ENCODE results near the gene ETV1.

The ETV1 gene

GRCh38 chr7:13965077-13965476, 24.4 kb downstream of the ETV1 start:
- no peak for ATAC-seq
- Mint-ChIP-seq H3K4me1 (no peaks in the 10 kb centered on the region), H3K27me3 (no peaks in the 10 kb centered on the region), H3K27ac (no peak overlapping the region), H3K4me3 (no peak overlapping the region), H3K9me3 (peaks cover under 1% of the 10 kb centered on the region), H3K36me3 (no peaks in the 10 kb centered on the region)

DNA sequence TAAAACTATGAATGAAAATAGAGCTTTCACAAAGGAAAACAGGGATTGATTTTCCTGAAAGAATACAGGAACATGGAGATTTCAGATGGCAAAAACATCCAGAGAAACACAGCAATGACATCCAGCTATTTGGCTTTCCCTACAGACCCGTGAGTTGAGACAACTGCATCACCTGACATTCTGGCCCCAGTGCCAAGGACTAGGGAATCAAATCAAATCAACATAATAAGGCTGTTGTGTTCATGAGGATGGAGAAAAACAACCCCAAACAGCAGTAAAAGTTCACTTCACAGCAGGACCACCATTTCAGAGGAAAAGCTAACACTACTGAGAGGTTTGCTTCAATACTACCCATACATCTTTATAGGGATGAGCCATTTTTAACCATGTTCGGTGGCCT, 25.5 kb downstream of the ETV1 start:
- ATAC-seq: no peak
- Mint-ChIP-seq H3K9me3 (no peaks in the 10 kb centered on the region), H3K4me3 (no peak overlapping the region), H3K4me1 (no peaks in the 10 kb centered on the region), H3K27me3 (no peaks in the 10 kb centered on the region), H3K27ac (no peak overlapping the region), H3K36me3 (no peaks in the 10 kb centered on the region)

GRCh38 chr7:13955494-13955893, 34.0 kb downstream of the ETV1 start:
- ATAC-seq: no peak
- Mint-ChIP-seq H3K27me3 (no peaks in the 10 kb centered on the region), H3K4me1 (no peaks in the 10 kb centered on the region), H3K9me3 (no peaks in the 10 kb centered on the region), H3K27ac (no peak overlapping the region), H3K4me3 (no peak overlapping the region), H3K36me3 (no peaks in the 10 kb centered on the region)

GRCh38 chr7:13953368-13953767, 36.1 kb downstream of the ETV1 start:
- ATAC-seq: no peak
- H3K36me3 Mint-ChIP-seq: no peaks in the 10 kb centered on the region
- H3K27me3 Mint-ChIP-seq: no peaks in the 10 kb centered on the region
- H3K9me3 Mint-ChIP-seq: no peaks in the 10 kb centered on the region
- no peaks in the 10 kb centered on the region for H3K4me1 Mint-ChIP-seq
- H3K27ac Mint-ChIP-seq: no peak overlapping the region
- no peak overlapping the region for H3K4me3 Mint-ChIP-seq

GRCh38 chr7:13952921-13953320, 36.5 kb downstream of the ETV1 start:
- no peak overlapping the region for H3K4me3 Mint-ChIP-seq
- no peaks in the 10 kb centered on the region for H3K4me1 Mint-ChIP-seq
- H3K9me3 Mint-ChIP-seq: no peaks in the 10 kb centered on the region
- H3K27me3 Mint-ChIP-seq: no peaks in the 10 kb centered on the region
- no peak overlapping the region for H3K27ac Mint-ChIP-seq
- H3K36me3 Mint-ChIP-seq: no peaks in the 10 kb centered on the region
- ATAC-seq: no peak

DNA sequence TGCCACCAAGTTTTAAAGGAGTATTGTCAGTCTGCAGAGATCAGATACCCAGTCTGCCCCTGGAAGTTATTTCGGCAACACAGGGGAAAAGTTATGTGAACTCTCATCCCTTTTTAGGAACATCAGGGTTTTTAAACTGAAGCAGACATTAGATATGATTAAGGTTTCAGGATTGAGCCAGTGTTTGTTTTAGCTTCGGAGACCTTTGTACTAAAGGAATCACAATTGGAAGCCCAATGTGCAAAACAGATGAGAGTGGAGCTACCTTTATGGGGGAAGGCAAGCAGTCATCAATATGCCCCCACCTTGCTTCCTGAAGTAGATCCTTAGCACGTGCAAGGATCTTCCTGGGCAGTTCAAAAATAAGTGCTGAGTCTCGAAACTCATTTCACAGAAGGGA, 39.5 kb downstream of the ETV1 start:
- Mint-ChIP-seq H3K4me3 (no peak overlapping the region), H3K27me3 (no peaks in the 10 kb centered on the region)
- no peak for ATAC-seq

GRCh38 chr7:13949445-13949844, 40.0 kb downstream of the ETV1 start:
- H3K4me3 Mint-ChIP-seq: no peak overlapping the region
- ATAC-seq: no peak
- no peaks in the 10 kb centered on the region for H3K9me3 Mint-ChIP-seq
- no peaks in the 10 kb centered on the region for H3K4me1 Mint-ChIP-seq
- no peak overlapping the region for H3K27ac Mint-ChIP-seq
- H3K36me3 Mint-ChIP-seq: no peaks in the 10 kb centered on the region
- H3K27me3 Mint-ChIP-seq: no peaks in the 10 kb centered on the region

More for the DNA sequence above, 39.5 kb downstream of the ETV1 start:
- Mint-ChIP-seq H3K4me1 (no peaks in the 10 kb centered on the region), H3K36me3 (no peaks in the 10 kb centered on the region), H3K9me3 (no peaks in the 10 kb centered on the region), H3K27ac (no peak overlapping the region)

DNA sequence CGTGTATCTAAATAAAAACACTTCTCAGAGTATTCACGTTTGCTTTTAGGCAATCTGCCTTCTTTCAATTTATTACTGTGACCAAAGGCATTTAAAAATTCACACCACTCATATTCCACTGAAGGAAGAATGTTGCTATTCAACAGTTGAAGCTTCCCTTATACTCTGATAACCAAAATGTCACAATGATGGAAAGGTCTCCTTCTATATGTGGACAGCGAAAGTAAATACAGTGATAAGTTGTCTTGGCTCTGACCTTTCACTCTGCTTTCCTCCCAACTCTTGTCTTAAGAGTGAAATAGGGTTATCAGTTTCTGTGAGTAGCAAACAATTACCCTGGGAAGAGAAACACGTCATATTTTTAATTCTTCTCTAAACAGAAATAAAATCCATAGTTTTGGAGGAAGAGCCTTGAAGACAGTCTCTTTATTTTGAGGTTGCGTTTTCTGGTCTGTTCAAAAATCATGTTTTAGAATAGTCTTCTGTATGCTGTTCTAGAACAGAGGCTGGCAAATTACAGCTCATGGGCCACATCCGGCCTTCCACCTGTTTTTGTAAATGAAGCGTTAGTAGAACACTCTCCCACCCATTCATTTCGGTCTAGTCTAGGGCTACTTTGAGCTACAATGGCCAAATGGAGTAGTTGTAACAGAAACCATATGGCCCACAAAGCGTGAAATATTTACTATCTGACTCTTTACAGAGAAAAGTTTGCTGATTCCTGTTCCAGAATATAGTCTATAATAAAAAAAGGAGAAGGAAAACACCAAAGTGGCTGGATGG, 41.3 kb downstream of the ETV1 start:
- no peak for ATAC-seq
- Mint-ChIP-seq H3K4me1 (no peaks in the 10 kb centered on the region), H3K27me3 (no peaks in the 10 kb centered on the region), H3K4me3 (no peak overlapping the region), H3K27ac (no peak overlapping the region), H3K36me3 (no peaks in the 10 kb centered on the region), H3K9me3 (peaks cover 2% of the 10 kb centered on the region)

- Mint-ChIP-seq H3K27me3 (no peaks in the 10 kb centered on the region), H3K27ac (no peak overlapping the region), H3K4me1 (no peaks in the 10 kb centered on the region), H3K4me3 (no peak overlapping the region), H3K36me3 (no peaks in the 10 kb centered on the region), H3K9me3 (peaks cover 2% of the 10 kb centered on the region)
- no peak for ATAC-seq
Measured at GRCh38 chr7:13947535-13947934, 41.9 kb downstream of the ETV1 start.

GRCh38 chr7:13946181-13946580, 43.3 kb downstream of the ETV1 start:
- Mint-ChIP-seq H3K27me3 (no peaks in the 10 kb centered on the region), H3K9me3 (peaks cover 2% of the 10 kb centered on the region), H3K4me1 (no peaks in the 10 kb centered on the region), H3K36me3 (no peaks in the 10 kb centered on the region), H3K4me3 (no peak overlapping the region), H3K27ac (no peak overlapping the region)
- no peak for ATAC-seq

GRCh38 chr7:13945670-13946069, 43.8 kb downstream of the ETV1 start:
- Mint-ChIP-seq H3K4me3 (no peak overlapping the region), H3K4me1 (no peaks in the 10 kb centered on the region), H3K9me3 (peaks cover 2% of the 10 kb centered on the region), H3K27me3 (no peaks in the 10 kb centered on the region), H3K36me3 (no peaks in the 10 kb centered on the region), H3K27ac (no peak overlapping the region)
- ATAC-seq: no peak

GRCh38 chr7:13933536-13933935, 55.9 kb downstream of the ETV1 start:
- H3K27me3 Mint-ChIP-seq: no peaks in the 10 kb centered on the region
- H3K4me1 Mint-ChIP-seq: no peaks in the 10 kb centered on the region
- no peak overlapping the region for H3K27ac Mint-ChIP-seq
- no peak overlapping the region for H3K4me3 Mint-ChIP-seq
- ATAC-seq: no peak
- no peaks in the 10 kb centered on the region for H3K36me3 Mint-ChIP-seq
- H3K9me3 Mint-ChIP-seq: no peaks in the 10 kb centered on the region

DNA sequence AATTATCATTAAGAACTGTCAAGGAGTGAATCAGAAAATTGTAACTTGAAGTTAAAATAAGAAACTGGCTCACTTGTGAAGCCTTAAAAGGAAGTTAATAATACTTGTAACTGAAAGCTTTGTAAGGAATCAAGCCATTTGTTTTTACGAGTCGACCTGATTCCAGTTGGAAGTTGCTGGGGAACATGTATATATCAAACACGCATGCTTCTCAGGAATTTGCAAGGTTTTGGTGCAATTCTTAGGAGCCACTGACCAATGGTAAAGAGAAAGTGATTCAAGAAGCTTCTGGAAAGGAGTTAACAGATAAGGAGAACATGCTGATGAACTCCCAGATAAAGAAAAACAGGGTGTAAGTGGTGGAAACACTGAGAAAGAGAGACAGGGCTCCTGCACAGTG, 56.4 kb downstream of the ETV1 start:
- Mint-ChIP-seq H3K27me3 (no peaks in the 10 kb centered on the region), H3K4me3 (no peak overlapping the region), H3K4me1 (no peaks in the 10 kb centered on the region), H3K27ac (no peak overlapping the region), H3K36me3 (no peaks in the 10 kb centered on the region), H3K9me3 (no peaks in the 10 kb centered on the region)
- no peak for ATAC-seq

GRCh38 chr7:13932131-13932530, 57.3 kb downstream of the ETV1 start:
- no peak for ATAC-seq
- Mint-ChIP-seq H3K4me1 (no peaks in the 10 kb centered on the region), H3K36me3 (no peaks in the 10 kb centered on the region), H3K27me3 (no peaks in the 10 kb centered on the region), H3K4me3 (no peak overlapping the region), H3K27ac (no peak overlapping the region), H3K9me3 (no peaks in the 10 kb centered on the region)

DNA sequence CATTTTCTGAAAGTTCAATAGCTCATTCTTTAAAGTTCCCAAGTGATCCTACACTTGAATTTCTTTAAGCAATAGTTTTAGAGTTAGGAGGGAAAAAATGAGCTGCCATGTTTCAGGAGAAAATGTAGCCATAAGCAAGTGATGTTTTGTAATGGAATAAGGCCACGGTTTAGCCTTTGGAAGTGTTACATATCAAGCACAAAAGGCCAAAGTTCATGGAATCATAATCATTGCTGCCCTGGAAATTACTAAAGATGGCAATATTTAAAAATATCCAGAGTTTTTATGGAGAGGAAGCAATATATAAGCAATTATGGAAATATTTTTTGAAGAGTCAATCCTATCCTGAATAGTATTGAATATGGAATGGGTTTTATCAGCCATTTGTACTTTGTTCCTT, 68.4 kb downstream of the ETV1 start:
- H3K36me3 Mint-ChIP-seq: no peaks in the 10 kb centered on the region
- H3K4me1 Mint-ChIP-seq: no peaks in the 10 kb centered on the region
- H3K27me3 Mint-ChIP-seq: no peaks in the 10 kb centered on the region
- no peak for ATAC-seq
- H3K9me3 Mint-ChIP-seq: no peaks in the 10 kb centered on the region
- no peak overlapping the region for H3K4me3 Mint-ChIP-seq
- H3K27ac Mint-ChIP-seq: no peak overlapping the region

- no peaks in the 10 kb centered on the region for H3K36me3 Mint-ChIP-seq
- no peaks in the 10 kb centered on the region for H3K4me1 Mint-ChIP-seq
- no peak for ATAC-seq
- no peak overlapping the region for H3K27ac Mint-ChIP-seq
- no peak overlapping the region for H3K4me3 Mint-ChIP-seq
- no peaks in the 10 kb centered on the region for H3K27me3 Mint-ChIP-seq
- H3K9me3 Mint-ChIP-seq: no peaks in the 10 kb centered on the region
Measured at GRCh38 chr7:13920053-13920697, 69.3 kb downstream of the ETV1 start.
